GM19023 (cell line): ENCODE measurements around the gene MAGEH1.
A peak's percentile ranks its signal among the peaks of the same experiment; 100 is the strongest.
"Not testable (repeated sequence)": the region's sequence is repeated elsewhere in the genome, so short reads cannot be mapped to it uniquely, and the experiment has no call there.

Experiments
- ATAC-seq: cut with Tn5 transposase; IDR thresholded peaks from one replicate; pipeline ENCODE4 v1.9.1; 2021; ENCODE audit warnings: mild to moderate bottlenecking, moderate library complexity; ENCODE audit not compliant: unreplicated experiment

Gene MAGEH1

GRCh38 chrX:55451990-55452832 lies at the start of gene MAGEH1:
MAGEH1 (plus strand) TSS chrX:55452127; CDS start chrX:55452375, 248 bp downstream.
- ATAC-seq: peak; percentile 97

DNA sequence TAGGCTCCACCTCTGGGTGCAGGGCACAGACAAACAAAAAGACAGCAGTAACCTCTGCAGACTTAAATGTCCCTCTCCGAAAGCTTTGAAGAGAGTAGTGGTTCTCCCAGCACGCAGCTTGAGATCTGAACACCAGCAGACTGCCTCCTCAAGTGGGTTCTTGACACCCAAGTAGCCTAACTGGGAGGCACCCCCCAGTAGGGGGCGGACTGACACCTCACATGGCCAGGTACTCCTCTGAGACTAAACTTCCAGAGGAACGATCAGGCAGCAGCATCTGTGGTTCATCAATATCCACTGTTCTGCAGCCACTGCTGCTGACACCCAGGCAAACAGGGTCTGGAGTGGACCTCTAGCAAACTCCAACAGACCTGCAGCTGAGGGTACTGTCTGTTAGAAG lies 24.8 kb upstream of the MAGEH1 start:
- not testable (repeated sequence) for ATAC-seq

DNA sequence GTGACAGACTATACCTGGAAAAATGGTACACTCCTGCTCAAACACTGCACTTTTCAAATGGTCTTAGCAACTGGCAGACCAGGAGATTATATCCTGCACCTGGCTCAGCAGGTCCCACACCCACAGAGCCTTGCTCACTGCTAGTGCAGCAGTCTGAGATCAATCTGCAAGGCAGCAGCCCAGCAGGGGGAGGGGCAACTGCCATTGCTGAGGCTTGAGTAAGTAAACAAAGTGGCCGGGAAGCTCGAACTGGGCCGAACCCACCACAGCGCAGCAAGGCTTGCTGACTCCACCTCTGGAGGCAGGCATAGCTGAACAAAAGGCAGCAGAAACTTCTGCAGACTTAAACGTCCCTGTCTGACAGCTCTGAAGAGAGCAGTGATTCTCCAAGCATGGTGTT lies 8.5 kb upstream of the MAGEH1 start:
- ATAC-seq: not testable (repeated sequence)

DNA sequence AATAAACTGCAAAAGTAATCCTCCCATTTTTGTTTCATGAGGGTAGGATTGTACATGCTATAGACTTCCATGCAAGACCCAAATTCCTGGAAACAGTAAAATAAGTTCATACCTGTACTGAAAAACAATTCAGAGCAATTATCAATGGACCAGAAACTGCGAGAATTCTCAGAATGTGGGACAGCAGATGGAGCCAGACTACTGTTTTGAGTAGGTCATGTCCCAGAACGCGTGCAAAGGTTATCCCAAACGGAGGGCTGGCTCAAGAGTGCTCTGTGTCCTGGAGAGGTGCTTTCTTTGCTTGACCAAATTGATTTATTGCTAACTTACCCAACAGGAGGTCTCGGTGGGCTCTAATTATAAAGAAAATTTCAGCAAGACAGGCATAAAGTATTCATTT lies 1.7 kb upstream of the MAGEH1 start:
- ATAC-seq: no peak

DNA sequence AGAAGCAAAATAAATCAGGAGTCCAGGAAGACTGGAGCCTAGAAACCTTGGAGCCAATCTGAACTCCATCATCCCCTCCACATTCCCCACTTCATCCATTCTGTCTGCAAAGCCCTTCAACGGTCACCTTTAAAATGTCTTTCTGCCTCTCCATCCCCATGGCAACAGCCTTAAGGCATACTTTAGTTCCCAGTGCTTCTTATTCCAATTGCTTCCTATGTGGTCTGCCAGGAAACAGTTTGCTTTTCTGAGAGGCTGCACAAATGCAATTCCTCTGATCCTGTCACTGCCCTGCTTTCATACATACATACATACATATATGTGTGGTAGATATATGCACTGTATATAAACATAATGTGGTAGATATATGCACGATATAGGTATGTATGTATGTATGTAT lies 786 bp upstream of the MAGEH1 start:
- no peak for ATAC-seq

- peak; percentile 14 for ATAC-seq
Observed at GRCh38 chrX:55451626-55451989, 319 bp upstream of the MAGEH1 start.

DNA sequence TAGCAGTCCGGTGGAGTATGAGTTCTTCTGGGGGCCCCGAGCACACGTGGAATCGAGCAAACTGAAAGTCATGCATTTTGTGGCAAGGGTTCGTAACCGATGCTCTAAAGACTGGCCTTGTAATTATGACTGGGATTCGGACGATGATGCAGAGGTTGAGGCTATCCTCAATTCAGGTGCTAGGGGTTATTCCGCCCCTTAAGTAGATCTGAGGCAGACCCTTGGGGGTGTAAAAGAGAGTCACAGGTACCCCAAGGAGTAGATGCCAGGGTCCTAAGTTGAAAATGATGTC lies 852 bp downstream of the MAGEH1 start:
- no peak for ATAC-seq

GRCh38 chrX:55455708-55456107 lies 3.8 kb downstream of the MAGEH1 start:
- ATAC-seq: not testable (repeated sequence)

DNA sequence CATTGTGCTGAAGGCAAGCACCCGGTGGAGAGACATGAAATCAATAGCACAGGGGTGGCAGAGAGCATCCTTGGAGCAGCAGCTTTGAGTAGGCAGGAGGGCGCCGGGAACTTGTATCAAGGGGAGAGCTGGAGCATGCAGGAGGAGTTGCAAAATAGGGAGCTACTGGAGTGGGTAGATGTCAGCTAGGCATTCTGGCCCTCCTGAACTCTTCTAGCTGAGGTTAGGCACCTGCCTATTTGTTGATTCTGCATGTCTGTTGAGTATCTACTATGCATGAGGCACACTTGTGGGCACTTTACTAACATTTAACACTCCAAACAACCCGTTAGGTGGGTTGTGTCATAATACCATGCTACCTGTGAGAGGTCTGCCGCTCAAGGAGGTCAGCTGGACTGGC lies 7.5 kb downstream of the MAGEH1 start:
- ATAC-seq: not testable (repeated sequence)

DNA sequence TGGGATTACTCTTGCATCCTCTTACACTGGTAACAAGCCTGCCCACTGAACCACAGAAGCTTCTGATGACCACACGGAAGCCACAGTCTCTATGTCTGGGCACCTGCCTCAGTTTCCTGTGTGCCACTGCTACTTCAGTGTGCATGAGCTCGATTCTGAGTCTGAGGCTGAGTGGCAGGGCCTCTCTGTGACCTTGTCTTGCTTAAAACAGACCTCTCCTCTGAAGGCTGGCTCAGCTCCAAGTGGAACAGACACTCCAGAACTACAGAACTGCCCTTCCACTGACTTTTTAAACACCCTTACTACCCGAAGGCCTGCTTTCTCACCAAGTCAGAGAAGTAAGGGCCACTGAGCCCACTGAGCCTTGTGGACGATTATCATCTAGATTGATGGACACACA lies 8.0 kb downstream of the MAGEH1 start:
- ATAC-seq: not testable (repeated sequence)

GRCh38 chrX:55464050-55464449 lies 12.1 kb downstream of the MAGEH1 start:
- not testable (repeated sequence) for ATAC-seq

- not testable (repeated sequence) for ATAC-seq
Observed at GRCh38 chrX:55465108-55465507, 13.2 kb downstream of the MAGEH1 start.

- not testable (repeated sequence) for ATAC-seq
Observed at GRCh38 chrX:55465791-55466190, 13.9 kb downstream of the MAGEH1 start.

- not testable (repeated sequence) for ATAC-seq
Observed at GRCh38 chrX:55479956-55480355, 28.0 kb downstream of the MAGEH1 start.

GRCh38 chrX:55480390-55481062 lies 28.6 kb downstream of the MAGEH1 start:
- no peak for ATAC-seq

GRCh38 chrX:55484948-55485347 lies 33.0 kb downstream of the MAGEH1 start:
- no peak for ATAC-seq

DNA sequence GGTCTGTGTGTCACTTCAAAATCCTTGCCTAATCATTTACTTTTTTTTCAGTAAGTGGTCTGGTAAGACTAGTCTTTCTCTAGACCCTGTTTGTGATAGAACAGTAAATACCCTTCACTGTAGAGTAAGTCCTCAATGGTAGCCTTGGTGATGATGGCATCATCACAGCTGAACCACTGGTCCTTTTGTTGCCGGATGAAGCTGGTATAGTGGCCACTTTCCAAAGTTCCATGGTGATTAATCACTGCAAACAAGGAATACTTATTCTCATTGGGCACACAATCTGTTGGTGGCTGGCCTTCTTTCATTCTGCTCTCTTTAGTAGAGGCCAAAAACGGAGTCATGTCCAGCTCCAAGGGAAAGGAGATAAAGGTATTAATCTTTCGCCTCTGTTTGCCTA lies 34.8 kb downstream of the MAGEH1 start:
- ATAC-seq: no peak

- no peak for ATAC-seq
Observed at GRCh38 chrX:55487143-55487542, 35.2 kb downstream of the MAGEH1 start.

DNA sequence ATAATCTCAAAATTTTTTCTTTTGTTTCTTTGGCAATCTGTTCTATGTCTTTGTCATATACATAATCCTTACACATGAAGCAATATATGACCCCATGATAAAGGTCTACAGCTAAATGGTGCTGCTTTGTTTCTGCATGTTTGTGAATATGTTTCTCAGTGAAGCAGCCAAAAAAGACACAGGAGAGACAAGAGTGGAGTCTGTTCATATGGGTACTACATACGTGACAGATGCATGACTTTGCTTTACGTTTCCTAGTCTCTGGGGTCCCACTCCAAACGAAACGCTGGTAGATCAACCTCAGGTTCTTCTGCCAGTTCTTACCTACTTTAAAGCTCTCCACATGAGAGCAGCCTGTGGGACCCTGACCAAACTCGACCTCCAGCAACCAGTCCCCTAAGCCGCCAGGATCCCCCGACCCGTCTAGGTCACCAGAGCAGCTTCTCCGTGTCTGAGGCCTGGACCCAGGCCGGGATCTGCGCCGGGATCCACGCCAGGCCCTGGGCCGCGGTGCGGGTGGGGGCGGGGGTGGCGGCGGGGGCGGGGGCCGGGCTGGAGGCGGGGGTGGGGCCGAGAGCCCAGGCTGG lies 36.2 kb downstream of the MAGEH1 start:
- no peak for ATAC-seq

- peak; percentile 65 for ATAC-seq
Observed at GRCh38 chrX:55488593-55489313, 36.8 kb downstream of the MAGEH1 start.

DNA sequence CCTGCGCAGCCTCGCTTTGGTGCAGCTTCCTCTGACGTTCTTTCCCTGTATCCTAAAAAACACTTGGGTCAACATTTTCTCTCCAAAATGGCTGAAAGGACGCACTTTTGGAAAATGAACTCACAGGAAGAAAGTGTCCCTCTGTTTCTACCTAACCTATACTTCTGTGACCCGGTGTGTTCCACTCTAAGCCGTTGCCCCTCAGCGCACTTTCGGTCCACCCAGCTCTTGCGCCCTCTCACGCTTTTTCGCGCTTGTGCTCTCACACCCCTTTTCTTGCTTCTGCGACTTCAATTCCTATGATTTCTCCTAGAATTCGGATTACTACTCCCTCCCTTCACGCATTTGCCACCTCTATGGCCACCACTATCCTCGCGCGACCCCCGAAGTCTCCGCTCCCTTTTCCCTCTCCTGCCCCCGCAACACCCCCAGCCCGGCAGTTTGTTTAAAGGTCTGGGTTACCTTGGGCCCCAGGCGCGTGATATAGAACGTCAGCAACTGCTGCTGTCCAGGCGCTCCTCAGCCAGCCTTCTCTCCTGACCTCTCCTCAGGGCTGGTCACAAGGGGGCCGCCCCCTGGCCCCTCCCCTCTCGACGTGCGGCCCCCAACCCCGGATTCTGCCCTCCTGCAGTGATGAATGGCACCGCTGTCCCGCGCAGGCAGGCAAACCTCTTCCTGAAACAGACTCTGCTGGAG lies 37.5 kb downstream of the MAGEH1 start, which contains the start of gene USP51:
TSS of gene USP51 (minus strand) at position 535 of the 696 bp plus-strand sequence. CDS start 909 bp downstream, outside the sequence.
- peak; percentile 47 for ATAC-seq
